Measurements from ENCODE around the gene CPNE5. TPM values are rescaled to one million over a fixed set of nuclear protein-coding genes. Genes with fewer than 3 reads are reported as not detected.

Gene CPNE5
- total and polyA plus RNA-seq, 2 of the 4 experiments (the other 2 are of a cell fraction), result 0.07 TPM; not detected in 1

DNA sequence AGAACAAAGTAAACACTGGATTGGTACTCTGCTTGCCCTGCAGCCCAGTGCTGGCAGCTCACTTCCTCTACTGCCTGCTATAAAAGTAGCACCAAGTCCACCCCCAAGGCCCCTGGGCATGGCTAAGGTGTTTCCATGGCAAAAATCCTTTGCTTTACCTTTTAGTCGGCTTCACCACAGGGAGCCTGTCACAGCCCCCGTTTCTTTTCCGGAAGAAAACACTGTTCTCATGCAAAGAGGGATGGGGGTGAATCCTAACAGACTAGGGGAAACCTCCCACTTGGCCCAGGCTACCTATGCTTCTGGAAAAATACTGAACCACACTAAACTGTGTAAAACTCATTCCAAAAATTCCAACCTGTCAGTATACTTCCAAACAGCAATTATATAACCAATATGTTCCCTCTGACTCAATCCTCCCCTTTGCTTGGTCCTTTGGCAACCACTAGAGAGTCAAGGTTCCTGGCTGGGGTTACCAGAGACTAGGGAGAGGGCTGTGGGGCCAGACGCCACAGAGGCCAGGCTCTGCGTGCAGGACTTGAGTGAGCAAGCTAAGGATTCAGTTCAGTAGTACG, 19.2 kb upstream of the CPNE5 start:
- ATAC-seq (ENCODE audit: low read depth) (peak; percentile 95), DNase-seq (peak; percentile 77)
- Histone ChIP-seq H3K56ac (ENCODE audit: extremely low read depth, insufficient read depth, low read length) (no peak overlapping the region), H3K18ac (ENCODE audit: low read depth, low read length) (peak overlapping the region; percentile 44; the same call in 1 of the 2 replicates), H2AFZ (replicated peaks; ENCODE audit: low read length, poor library complexity) (peak overlapping the region; percentile 69), H3K9me3 (ENCODE audit: control insufficient read depth, insufficient read depth, low read length) (no peaks in the 10 kb centered on the region), H2AK5ac (ENCODE audit: low read depth, low read length) (peak overlapping the region; percentile 85; the same call in 1 of the 2 replicates), H2BK15ac (ENCODE audit: low read depth, low read length) (0 out of 3 replicates have a peak overlapping the region, but pooled peaks have one; percentile 37), H3K36me3 (ENCODE audit: control insufficient read depth, insufficient read depth, low read length) (peaks cover 11% of the 10 kb centered on the region), H2BK120ac (ENCODE audit: low read depth, low read length) (peak overlapping the region; percentile 82), H3K14ac (replicated peaks; ENCODE audit: low read depth, low read length) (peak overlapping the region; percentile 70), H4K8ac (ENCODE audit: low read depth in 2 of 2, low read length in 2 of 2) (peak overlapping the region in 1 of 2 experiments; percentile 50; a peak in 2 of 4 replicates), H3K9ac (ENCODE audit: low read depth, low read length) (no peak overlapping the region), H4K20me1 (ENCODE audit: insufficient read depth, low read length) (peaks cover 3% of the 10 kb centered on the region; the same call in 1 of the 2 replicates), H3K4ac (ENCODE audit: low read depth, low read length) (peak overlapping the region; percentile 81), H3K27ac (ENCODE audit: insufficient read depth, low read length) (peak overlapping the region; percentile 72), H3K4me1 (ENCODE audit: control insufficient read depth, insufficient read depth, low read length) (peaks cover 6% of the 10 kb centered on the region), H3K4me3 (ENCODE audit: insufficient read depth, low read depth, low read length) (no peak overlapping the region), H2BK20ac (ENCODE audit: low read depth, low read length) (peak overlapping the region; percentile 91), H2AK9ac (replicated peaks; ENCODE audit: low read depth, low read length, poor library complexity) (peak overlapping the region; percentile 59), H3K27me3 (ENCODE audit: control insufficient read depth, insufficient read depth, low read length) (no peaks in the 10 kb centered on the region), H4K5ac (ENCODE audit: low read depth, low read length) (peak overlapping the region; percentile 12; the same call in 1 of the 2 replicates), H2BK5ac (ENCODE audit: low read depth, low read length, poor library complexity, severe bottlenecking) (peak overlapping the region; percentile 56), H3K79me1 (ENCODE audit: low read depth in 1 of 2, low read length in 2 of 2) (peaks cover 34 to 77% of the 10 kb centered on the region in 2 experiments), H3K9me1 (ENCODE audit: insufficient read depth, low read length) (peaks cover 28% of the 10 kb centered on the region), H4K91ac (ENCODE audit: insufficient read depth, low read depth, low read length) (peak overlapping the region; percentile 59), H3K4me2 (ENCODE audit: low read depth, low read length) (peak overlapping the region; percentile 50; the same call in 1 of the 2 replicates), H3K23ac (ENCODE audit: low read depth, low read length) (no peak overlapping the region; the same call in 1 of the 2 replicates)
- ChIA-PET CTCF (interaction anchor here (1.0 kb wide), 1 partner anchor 320 kb away, joined by 5 read pairs; no protein-coding TSS in a partner anchor), POLR2A (ENCODE audit: unreplicated experiment) (no interaction called here)
- WGBS, 2 experiments (ENCODE audit: extremely low coverage in 2 of 2, insufficient read length in 1 of 2), result no CpG with 5 or more reads among the region's 6 CpGs
- intact Hi-C loops (cut with micrococcal nuclease), result no loop called here
- in situ Hi-C loops (cut with MboI; ENCODE audit: low sequenced_read_pairs), result no loop called here
- TF ChIP-seq CEBPB (IDR thresholded peaks at IDR 0.05; ENCODE audit: low read depth, low read length), result peak; percentile 17; the same call in 1 of the 2 replicates
- no peak for TF ChIP-seq POLR2A (IDR thresholded peaks at IDR 0.05; ENCODE audit: low read depth, low read length)
- TF ChIP-seq, protein P1, sequence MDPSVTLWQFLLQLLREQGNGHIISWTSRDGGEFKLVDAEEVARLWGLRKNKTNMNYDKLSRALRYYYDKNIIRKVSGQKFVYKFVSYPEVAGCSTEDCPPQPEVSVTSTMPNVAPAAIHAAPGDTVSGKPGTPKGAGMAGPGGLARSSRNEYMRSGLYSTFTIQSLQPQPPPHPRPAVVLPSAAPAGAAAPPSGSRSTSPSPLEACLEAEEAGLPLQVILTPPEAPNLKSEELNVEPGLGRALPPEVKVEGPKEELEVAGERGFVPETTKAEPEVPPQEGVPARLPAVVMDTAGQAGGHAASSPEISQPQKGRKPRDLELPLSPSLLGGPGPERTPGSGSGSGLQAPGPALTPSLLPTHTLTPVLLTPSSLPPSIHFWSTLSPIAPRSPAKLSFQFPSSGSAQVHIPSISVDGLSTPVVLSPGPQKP (IDR thresholded peaks at IDR 0.05; ENCODE audit: borderline replicate concordance, low read depth, low read length), result no peak
- no peak for TF ChIP-seq NFE2L2 (IDR thresholded peaks at IDR 0.05; ENCODE audit: low read depth, low read length)
- no peak for TF ChIP-seq MAFK (IDR thresholded peaks at IDR 0.05; ENCODE audit: low read depth, low read length)
- BruUV-seq (replicated peaks), result no TSS peak
- dilution Hi-C loops (cut with HindIII; ENCODE audit: low sequenced_read_pairs, unreplicated experiment), result no loop called here
